GM18520 (cell line): ENCODE measurements around the gene CHMP2B.

Source experiments
- ATAC-seq: cut with Tn5 transposase; IDR thresholded peaks from one replicate; pipeline ENCODE4 v1.9.1; 2021; ENCODE audit not compliant: unreplicated experiment

The CHMP2B gene, protein sequence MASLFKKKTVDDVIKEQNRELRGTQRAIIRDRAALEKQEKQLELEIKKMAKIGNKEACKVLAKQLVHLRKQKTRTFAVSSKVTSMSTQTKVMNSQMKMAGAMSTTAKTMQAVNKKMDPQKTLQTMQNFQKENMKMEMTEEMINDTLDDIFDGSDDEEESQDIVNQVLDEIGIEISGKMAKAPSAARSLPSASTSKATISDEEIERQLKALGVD

GRCh38 chr3:87227104-87227834 is at the start of gene CHMP2B:
Gene CHMP2B, plus strand, starts transcription at chr3:87227309. Its CDS starts 214 bp downstream, at chr3:87227523.
- ATAC-seq: peak; percentile 94

DNA sequence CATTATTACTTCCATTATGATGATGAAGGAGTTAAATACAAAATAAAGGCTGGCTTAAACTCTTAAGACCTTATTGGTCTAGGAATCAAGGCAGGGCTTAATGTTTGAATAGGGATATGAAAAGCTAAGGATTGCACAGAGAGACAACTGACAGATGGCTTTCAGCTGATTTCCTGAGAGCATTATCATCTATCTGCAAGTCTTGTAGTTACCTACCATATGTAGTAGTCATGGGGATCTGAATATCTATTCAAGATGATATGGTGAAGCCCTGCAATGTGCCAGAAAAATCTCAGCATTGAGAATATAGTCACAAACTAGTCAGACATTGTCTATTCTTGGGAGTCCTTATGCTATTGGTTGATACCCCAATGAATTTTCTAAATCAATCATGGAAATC is 47.5 kb upstream of the CHMP2B start:
- ATAC-seq: no peak

DNA sequence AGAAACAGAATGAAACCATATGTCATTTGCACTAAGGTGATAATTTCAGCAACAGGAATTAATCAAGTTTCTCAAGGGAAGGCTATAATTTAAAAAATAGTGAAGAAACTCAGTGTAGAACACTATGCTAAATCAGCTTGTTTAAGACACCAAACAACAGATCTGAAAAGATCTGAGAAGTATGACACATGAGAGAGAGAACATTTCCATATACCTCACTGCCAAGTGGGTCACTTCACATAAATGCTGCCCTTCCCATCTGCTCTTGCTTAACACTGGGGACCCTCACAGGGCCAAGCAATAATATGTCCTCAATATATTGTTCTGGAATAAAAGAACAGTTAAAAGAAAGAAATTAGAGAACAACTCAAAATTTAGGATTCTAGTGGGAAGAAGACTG is 45.6 kb upstream of the CHMP2B start:
- ATAC-seq: no peak

DNA sequence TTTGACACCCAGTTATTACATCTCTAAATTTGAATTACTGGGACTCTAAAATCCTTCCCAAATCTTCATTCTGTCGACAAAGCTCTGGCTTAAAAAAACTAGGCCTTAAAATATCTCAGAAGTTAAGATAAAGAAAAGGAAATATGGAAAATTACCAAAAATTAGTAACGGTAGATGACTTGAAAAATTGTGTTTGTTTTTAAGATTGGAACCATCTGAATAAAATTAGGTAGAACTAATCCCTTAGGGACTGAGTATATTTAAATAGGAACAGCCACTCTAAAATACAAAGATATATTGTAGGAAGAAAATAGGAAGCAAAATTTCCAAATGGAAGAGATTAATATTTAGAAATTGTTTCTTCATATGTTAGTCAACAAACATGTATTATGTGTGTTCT is 45.1 kb upstream of the CHMP2B start:
- ATAC-seq: no peak

DNA sequence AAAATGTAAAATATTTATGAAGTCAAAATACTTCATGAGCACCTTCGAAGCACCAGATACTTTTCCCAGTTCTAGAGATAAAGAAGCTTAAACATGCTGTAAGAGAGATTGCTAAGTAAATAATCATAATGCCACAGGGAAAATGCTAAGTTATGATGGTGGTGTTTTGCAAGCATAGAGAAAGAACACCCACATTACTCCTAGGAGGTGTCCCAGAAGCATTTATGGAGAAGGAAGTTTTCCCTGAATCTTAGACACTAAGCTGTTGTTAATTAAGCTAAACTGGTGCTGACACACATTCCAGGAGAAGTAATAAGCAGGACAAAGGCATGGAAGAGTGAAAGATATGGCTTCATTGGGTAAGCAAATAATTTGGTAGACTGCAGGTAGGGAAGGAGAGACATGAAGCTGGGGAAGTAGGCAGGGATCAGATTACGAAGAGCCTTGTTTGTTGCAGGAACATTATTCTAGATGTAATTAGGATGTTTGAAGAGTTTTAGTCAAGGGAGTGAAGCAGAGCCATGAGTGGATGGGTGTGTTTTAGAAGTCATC is 40.4 kb upstream of the CHMP2B start:
- no peak for ATAC-seq

DNA sequence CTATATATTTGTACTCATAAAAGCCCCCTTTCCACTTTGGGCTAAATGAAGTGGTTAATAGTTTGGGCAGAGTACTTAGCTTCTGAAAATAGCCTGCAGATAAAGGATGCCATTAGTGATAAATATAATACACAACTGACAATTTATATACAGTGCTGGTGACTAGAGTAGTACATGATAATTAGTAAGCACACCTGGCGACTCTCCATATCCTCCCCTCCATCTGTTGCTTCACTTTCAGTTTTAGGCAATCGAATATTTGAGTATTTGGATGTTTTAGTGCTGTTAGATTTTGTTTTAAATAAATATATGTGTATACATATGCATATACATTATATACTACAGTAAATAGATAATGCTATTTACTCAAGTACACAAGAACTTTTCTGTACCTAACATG is 35.9 kb upstream of the CHMP2B start:
- no peak for ATAC-seq

DNA sequence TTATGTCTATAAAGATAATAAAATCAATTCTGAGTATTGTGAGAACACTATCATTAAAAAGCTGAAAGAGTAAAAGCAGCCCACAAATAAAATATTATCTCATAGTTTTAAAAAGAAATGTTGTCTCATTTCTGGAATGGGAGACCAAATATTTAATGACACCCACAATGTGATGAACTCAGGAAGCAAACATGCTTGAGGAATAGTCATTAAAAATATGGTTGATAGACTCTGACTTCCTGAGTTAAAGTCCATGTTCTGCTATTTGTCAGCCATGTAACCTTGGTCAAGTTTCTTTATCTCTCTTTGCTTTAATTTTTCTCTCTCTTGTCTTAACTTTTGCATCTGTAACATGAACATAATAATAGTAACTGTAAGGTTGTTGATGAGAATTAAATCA is 35.5 kb upstream of the CHMP2B start:
- no peak for ATAC-seq

DNA sequence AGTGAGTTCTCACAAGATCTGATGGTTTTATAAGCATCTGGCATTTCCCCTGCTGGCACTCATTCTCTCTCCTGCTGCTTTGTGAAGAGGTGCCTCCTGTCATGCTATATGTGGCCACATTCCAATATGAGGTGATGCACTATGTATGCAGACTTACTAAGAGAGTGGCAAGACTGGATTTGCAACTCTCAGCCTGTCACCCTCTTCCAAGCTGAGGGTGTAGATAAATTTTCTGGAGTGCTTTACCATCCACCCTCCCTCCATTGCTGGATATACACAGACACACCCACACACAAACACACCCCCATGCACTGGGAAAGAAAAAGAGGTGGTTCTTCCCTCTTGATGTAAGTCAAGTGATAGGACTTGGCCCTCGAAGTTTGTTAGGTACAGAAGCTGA is 30.2 kb upstream of the CHMP2B start:
- ATAC-seq: no peak

DNA sequence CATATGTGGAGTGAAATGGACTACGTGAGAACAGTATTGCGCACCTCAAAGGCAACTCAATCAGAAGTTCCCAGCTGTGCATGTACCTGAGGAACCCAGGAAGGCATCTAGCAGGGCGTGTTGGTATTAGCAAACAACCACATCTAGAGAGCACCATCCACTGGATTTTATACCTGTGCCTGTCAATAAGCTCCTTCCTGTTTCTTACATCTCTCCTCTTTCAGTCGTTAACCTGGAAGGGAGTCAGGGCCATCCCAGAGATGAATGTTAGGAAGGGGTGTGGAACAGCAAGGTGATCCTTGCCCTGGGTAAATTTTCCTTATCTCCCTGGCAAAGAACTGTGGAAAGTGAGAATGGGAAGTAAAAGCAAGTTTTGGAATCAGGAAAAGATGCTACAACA is 29.6 kb upstream of the CHMP2B start:
- ATAC-seq: no peak

DNA sequence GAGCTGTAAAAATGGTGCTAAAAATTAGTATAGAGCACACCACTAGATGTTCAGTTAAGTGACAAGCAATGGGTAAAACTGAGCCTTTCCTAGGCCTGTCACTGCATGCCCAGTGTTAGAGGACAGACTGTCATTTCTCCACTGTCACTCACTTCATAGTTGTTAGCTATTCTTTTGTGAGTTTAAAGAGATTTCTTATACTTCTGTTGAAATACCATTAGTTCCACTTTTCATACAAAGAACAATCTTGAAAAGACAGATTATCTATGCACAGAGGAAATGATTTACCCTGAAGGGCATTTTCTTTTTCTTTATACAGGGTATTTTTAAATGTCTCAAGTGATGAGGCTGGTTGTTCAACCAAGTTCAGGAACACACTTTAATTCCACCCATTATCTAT is 28.3 kb upstream of the CHMP2B start:
- no peak for ATAC-seq

GRCh38 chr3:87199628-87200027 is 27.5 kb upstream of the CHMP2B start:
- ATAC-seq: no peak

- ATAC-seq: no peak
Measured at GRCh38 chr3:87200060-87200647, 27.0 kb upstream of the CHMP2B start.

DNA sequence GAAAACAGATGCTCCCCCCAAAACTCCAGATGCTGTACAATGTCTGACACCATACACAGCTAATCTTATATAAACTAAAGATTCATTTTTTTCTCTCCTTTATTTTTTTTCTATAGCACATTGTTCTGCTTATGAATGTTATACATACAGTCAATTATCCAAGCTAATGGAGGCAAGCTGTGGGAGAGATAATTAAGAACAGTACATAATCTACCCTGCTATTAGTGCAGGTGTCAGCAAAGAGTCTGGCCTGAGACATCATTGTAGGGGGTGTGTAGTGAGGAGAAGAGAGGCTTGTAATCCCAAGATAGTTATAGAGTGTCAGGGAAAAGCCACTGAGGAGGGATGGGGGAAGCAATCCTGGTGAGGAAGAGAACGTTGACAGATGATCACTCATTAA is 25.4 kb upstream of the CHMP2B start:
- no peak for ATAC-seq

DNA sequence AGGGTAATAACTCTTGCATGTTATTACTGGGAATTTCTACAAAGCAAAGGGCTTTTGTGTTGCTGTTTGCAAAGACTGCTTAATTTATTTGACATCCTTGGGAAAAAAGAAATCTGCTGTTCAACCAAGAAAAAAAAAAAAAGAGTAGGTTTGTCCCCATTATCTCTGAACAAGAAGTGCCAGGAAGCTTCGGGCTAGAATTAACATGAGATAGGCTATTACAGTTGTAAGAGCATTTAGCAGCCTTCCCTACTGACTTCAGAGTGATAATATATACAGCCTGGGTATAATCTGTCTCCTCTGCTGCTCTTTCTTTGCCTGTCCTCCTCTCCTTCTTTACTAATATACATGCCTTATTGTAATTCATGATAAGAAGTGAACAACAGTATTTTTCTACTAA is 23.3 kb upstream of the CHMP2B start:
- no peak for ATAC-seq

- no peak for ATAC-seq
Measured at GRCh38 chr3:87206070-87206469, 21.0 kb upstream of the CHMP2B start.

- no peak for ATAC-seq
Measured at GRCh38 chr3:87206635-87207034, 20.5 kb upstream of the CHMP2B start.

DNA sequence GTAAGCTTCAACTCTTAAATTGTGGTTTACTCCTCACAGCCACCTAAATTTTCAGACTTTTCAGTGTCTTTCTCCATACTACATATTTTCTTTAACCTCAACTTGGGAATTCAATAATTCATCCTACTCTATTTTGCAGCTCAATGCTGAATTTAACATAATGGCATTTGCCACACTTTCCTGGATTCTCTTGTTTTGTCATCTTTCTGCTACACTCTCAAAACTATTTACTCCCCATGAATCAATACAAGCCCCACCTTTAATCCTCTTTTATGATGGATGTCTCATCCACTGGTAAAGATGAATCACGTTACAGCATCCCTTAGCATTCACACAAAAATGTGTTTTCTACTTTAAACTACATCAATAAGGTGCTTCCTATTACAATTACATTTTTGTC is 19.6 kb upstream of the CHMP2B start:
- no peak for ATAC-seq

DNA sequence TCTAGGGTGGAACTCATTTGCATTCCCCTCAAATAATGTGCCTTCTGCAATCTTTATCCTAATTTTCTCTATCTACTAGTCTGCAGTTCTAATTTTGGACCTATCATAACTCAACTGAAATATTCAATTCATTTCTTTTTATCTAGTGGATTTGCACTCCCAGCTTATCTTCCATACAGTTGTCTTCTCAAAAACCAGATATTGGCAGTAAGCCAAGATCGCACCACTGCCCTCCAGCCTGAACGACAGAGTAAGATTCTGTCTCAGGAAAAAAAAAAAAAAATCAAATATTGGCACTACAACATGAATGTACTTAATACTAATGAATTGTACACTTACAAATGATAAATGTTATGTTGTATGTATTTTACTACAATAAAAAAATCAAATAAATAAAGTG is 18.0 kb upstream of the CHMP2B start:
- no peak for ATAC-seq

- ATAC-seq: no peak
Measured at GRCh38 chr3:87218560-87218959, 8.5 kb upstream of the CHMP2B start.

DNA sequence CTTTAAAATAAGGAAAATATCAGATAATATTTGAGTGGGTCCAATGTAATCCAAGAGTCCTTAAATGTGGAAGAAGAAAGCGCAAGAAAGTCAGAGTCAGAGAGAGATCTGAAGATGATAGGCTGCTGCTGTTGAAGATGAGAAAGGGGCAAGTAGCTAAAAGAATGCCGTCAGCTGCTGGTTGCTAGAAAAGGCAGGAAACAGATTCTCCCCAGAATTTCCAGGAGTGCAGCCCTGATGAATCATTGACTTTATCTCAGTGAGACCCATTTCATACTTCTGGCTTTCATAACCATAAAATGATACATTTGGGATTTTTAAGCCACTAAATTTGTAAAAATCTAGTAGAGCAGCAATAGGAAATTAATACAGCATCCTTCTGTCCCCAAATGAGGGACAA is 7.5 kb upstream of the CHMP2B start:
- no peak for ATAC-seq

- ATAC-seq: no peak
Measured at GRCh38 chr3:87225659-87226058, 1.4 kb upstream of the CHMP2B start.

DNA sequence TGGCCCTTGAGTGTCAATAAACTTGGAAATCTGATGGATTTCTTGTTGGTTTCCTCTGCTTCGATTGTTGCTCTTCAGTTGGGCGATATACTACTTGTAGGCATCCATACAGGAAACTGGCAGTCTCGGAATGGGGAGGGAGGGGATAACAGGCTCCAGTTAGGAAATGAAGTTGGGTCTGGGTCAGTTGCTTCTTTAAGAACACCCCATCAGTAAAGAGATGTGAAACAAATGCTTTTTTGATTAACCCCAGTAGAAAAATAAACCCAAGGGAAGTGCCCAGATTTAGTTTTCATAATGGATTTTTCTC is 681 bp downstream of the CHMP2B start:
- no peak for ATAC-seq
